ELR (cell line): ENCODE data around the gene FAM234B.
A peak's percentile ranks its signal among the peaks of the same experiment; 100 is the strongest.
"Not testable (repeated sequence)": the region's sequence is repeated elsewhere in the genome, so short reads cannot be mapped to it uniquely, and the experiment has no call there.

ENCODE experiments used
- DNase-seq: peaks from one replicate; pipeline ENCODE4 v3.0.0-alpha.2; 2015; ENCODE audit warnings: low read depth

Gene FAM234B

GRCh38 chr12:13023811-13024530 is 20.2 kb upstream of the FAM234B start:
- peak; percentile 84 for DNase-seq

GRCh38 chr12:13024531-13024916 is 19.7 kb upstream of the FAM234B start:
- DNase-seq: no peak

GRCh38 chr12:13026286-13026685 is 17.9 kb upstream of the FAM234B start:
- DNase-seq: no peak

- DNase-seq: no peak
These were observed 17.1 kb upstream of the FAM234B start for GRCh38 chr12:13027032-13027431.

- DNase-seq: no peak
These were observed 16.7 kb upstream of the FAM234B start for GRCh38 chr12:13027508-13027907.

GRCh38 chr12:13028825-13029570 is 15.2 kb upstream of the FAM234B start:
- DNase-seq: no peak

GRCh38 chr12:13030541-13031291 is 13.5 kb upstream of the FAM234B start:
- no peak for DNase-seq

- no peak for DNase-seq
These were observed 12.0 kb upstream of the FAM234B start for GRCh38 chr12:13032164-13032563.

- peak; percentile 7 for DNase-seq
These were observed 10.7 kb upstream of the FAM234B start for GRCh38 chr12:13033476-13033875.

GRCh38 chr12:13035335-13035734 is 8.8 kb upstream of the FAM234B start:
- DNase-seq: not testable (repeated sequence)

- DNase-seq: no peak
These were observed 7.3 kb upstream of the FAM234B start for GRCh38 chr12:13036881-13037280.

- DNase-seq: peak; percentile 56
These were observed 5.6 kb upstream of the FAM234B start for GRCh38 chr12:13038491-13039161.

- no peak for DNase-seq
These were observed 4.7 kb upstream of the FAM234B start for GRCh38 chr12:13039328-13039956.

GRCh38 chr12:13041224-13041623 is 3.0 kb upstream of the FAM234B start:
- DNase-seq: no peak

GRCh38 chr12:13042666-13043230 is 1.4 kb upstream of the FAM234B start:
- DNase-seq: no peak

GRCh38 chr12:13044906-13045299 is 722 bp downstream of the FAM234B start:
- peak; percentile 41 for DNase-seq

GRCh38 chr12:13045816-13046215 is 1.6 kb downstream of the FAM234B start:
- DNase-seq: no peak

- DNase-seq: no peak
These were observed 2.8 kb downstream of the FAM234B start for GRCh38 chr12:13046964-13047363.

- peak; percentile 41 for DNase-seq
These were observed 5.6 kb downstream of the FAM234B start for GRCh38 chr12:13049816-13050215.

- DNase-seq: no peak
These were observed 8.2 kb downstream of the FAM234B start for GRCh38 chr12:13052421-13052820.

- DNase-seq: not testable (repeated sequence)
These were observed 9.4 kb downstream of the FAM234B start for GRCh38 chr12:13053617-13054016.
